Measurements from ENCODE around the gene DENND1A.
A peak's percentile ranks its signal among the peaks of the same experiment; 100 is the strongest.
"Not testable (repeated sequence)": the region's sequence is repeated elsewhere in the genome, so short reads cannot be mapped to it uniquely, and the experiment has no call there.

Gene DENND1A

DNA sequence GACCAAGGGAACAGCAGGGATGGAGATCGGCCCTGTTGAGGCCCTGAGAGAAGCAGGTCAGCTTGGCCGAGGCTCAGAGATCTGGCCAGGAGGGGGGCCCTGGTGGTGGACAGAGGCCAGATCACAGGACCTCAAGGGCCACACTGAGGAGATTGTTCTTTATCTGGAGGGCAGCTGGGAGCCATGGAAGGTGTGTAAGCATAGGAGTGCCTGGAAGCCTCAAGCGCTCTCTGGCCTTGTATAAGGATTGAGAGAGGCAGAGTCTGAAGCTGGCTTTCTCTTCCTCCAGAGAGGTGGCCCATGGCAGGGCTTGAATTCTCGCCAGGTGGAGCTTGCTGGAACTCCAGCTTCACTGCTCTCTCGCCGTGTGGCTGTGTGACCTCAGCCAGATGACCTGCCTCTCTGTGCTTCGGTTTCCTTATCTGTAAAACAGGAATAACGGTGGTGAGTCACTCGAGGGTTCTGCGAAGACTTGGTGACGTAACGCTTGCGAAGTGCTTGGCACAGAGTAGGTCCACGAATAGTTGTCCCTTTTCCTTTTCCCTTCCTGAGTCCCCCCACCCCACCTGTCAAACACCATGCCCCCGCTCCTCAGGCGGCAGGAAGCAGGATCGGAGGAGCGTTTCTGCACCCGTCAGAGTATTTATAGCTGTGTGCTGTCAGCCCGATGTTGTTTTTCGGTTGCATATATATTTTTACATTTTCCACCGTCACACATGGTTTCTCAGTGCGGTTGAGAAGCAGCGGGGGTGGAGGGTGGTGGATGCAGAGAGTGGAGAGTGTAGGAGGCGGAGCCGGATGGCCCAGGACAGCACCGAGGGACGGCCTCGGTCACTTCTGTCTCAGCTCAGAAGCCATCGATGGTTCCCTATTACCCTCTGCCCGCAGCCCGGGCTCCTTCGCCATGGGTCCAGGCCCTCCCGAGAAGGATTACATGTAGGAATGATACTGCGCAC is 590.9 kb downstream of the DENND1A start:
- FAIRE-seq = peak; percentile 83
- no peak for DNase-seq (ENCODE audit: insufficient read length, low spot score)

DNA sequence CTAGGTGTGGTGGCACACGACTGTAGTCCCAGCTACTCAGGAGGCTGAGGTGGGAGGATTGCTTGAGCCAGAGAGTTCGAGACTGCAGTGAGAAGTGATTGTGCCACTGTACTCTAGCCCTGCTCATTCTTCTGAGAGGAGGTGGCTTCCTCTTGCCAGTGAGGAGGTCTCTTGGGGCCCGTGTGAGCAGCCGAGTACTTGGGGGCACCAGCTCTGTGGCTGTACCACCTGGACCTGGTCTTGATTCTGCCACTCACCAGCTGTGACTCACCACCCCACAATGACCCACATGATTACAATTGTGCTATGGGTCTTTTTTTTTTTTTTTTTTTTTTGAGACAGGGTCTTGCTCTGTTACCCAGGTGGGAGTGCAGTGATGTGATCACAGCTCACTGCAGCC is 592.0 kb downstream of the DENND1A start:
- FAIRE-seq = no peak
- DNase-seq (ENCODE audit: insufficient read length, low spot score) = no peak

DNA sequence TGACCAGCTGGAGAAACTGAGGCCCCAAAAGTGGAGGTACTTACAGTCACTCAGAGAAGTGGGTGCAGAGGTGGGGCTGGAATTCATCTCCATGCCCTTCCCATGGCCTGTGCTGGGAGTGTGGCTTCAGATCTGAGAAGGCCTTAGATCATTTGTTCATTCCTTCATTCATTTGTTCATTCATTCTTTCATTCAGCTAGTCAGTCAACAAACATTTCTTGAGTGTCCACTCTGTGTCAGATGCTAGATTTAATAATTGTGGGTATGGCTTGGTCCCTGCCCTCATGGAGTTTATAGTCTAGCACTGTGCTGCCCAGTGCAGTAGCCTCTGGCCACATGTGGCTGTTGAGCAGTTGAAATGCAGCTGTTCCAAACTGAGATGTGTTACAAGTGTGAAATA is 593.0 kb downstream of the DENND1A start:
- DNase-seq (ENCODE audit: insufficient read length, low spot score) (no peak), FAIRE-seq (no peak)

- FAIRE-seq = no peak
- no peak for DNase-seq (ENCODE audit: insufficient read length, low spot score)
These were observed 593.5 kb downstream of the DENND1A start for GRCh38 chr9:123336449-123336848.

- DNase-seq (ENCODE audit: insufficient read length, low spot score) = no peak
- no peak for FAIRE-seq
These were observed 594.0 kb downstream of the DENND1A start for GRCh38 chr9:123335986-123336329.

DNA sequence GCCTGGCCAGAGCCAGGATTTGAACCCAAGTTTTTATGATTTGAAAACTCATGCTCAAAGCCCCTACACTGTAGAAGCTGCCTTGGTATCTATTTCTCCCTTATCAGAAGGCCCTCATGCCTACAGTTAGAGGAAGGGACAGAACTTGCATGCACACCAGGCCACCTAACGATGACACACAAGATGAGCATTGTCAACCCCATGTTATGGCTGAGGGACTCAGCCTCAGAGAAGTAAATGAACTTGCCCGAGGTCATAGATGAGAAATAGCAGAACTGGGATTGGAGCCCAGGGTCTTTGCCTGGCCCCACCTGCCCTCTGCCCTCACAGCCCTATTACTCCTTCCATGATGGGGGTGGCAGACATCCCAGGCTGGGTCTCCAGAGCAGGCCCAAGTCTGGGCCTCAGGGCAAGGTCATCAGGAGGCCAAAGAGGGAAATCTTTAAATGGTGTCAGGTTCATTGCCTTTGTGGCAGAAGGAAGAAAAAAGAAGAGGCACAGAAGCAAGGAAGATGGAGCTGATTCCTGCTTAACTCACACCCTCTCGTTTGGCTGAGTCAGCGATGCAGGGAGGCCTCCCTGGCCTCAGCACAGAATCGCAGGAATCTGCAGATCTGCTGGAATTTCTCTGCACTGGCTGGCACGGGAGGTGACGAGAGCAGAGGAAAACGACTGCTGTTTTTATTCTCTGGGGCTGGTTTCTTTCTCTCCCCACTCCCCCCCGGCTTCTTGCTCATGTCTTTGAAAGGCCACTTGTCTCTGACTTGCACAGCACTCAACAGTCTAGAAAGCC is 594.5 kb downstream of the DENND1A start:
- DNase-seq (ENCODE audit: insufficient read length, low spot score) (no peak), FAIRE-seq (no peak)

- no peak for DNase-seq (ENCODE audit: insufficient read length, low spot score)
- FAIRE-seq = no peak
These were observed 595.3 kb downstream of the DENND1A start for GRCh38 chr9:123334639-123335038.

GRCh38 chr9:123333058-123333669 is 596.8 kb downstream of the DENND1A start:
- DNase-seq (ENCODE audit: insufficient read length, low spot score); FAIRE-seq: not testable (repeated sequence)

DNA sequence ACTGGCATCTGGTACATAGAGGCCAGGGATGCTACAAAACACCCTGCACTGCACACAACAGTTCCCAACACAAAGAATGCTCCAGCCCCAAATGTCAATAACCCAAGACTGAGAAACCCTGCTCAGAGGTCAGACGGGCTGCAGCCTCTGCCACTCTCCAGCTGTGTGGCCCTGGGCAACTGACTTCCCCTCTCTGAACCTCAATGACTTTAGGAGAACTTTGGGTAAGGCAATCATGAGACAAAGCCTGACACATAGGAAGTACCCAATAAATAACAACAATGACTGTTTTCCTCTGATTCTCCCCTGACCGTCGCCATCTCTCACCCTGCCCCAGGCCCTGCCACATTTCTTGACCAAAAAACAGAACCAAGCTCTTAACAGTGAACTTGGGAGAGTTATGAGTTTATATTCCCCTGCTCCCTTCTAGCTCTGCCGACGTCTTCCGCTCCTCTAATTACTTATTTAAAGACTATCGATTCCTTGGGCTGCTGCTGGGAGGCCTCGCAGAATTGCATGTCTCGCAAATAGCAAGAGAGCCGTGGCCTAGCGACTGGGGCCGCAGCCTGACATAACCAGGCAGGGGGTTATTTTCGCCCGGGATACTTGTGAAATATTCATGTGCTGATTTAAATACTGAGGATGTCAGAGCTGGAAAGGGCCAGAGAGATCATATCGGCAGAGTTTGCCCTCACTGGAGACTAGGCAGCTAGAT is 598.4 kb downstream of the DENND1A start:
- DNase-seq (ENCODE audit: insufficient read length, low spot score) = no peak
- FAIRE-seq = no peak

Data from GM19239 (cell line).